Measurements from ENCODE around the gene C1GALT1C1L.
"Not testable (repeated sequence)": the region's sequence is repeated elsewhere in the genome, so short reads cannot be mapped to it uniquely, and the experiment has no call there.

The C1GALT1C1L gene

DNA sequence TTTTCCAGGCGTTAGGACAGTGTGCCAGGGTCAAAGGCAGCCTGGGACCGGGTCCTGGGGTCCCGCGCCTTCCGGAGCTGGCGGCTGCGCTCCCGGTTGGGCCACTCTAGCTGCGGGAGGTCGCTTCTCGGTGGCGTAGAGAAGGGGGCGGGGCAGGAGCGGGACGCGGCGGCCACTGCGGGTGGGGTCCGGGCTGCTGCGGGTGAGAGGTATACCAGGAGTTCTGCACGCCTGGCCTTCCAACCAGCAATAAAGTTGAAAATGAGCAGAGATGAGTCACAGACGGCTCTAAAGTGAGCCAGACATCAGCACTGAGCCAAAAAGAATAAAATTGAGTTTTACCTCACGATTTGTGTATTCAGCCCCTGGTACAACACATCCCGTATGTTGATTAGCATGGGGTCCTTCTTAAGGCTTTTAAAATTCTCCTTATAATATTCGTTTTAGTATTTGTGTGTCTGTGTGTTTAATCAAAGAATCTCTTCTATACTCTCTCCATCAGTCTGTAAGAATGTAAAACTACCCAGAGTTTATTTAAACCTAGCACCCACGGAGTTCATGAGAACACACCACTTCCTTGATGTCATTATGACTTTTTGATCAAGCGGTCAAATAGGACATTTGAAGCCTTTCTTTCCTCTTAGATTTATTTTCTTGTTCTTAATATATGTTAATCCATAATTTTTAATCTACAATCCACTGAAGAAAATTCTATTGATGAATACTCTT lies at the start of gene C1GALT1C1L:
C1GALT1C1L (minus strand) TSS at position 108 of the 729 bp plus-strand sequence; CDS start at position 1, 107 bp downstream.
- peak; percentile 54 for DNase-seq

GRCh38 chr2:43725711-43726246 lies 49.5 kb upstream of the C1GALT1C1L start:
- DNase-seq = no peak

DNA sequence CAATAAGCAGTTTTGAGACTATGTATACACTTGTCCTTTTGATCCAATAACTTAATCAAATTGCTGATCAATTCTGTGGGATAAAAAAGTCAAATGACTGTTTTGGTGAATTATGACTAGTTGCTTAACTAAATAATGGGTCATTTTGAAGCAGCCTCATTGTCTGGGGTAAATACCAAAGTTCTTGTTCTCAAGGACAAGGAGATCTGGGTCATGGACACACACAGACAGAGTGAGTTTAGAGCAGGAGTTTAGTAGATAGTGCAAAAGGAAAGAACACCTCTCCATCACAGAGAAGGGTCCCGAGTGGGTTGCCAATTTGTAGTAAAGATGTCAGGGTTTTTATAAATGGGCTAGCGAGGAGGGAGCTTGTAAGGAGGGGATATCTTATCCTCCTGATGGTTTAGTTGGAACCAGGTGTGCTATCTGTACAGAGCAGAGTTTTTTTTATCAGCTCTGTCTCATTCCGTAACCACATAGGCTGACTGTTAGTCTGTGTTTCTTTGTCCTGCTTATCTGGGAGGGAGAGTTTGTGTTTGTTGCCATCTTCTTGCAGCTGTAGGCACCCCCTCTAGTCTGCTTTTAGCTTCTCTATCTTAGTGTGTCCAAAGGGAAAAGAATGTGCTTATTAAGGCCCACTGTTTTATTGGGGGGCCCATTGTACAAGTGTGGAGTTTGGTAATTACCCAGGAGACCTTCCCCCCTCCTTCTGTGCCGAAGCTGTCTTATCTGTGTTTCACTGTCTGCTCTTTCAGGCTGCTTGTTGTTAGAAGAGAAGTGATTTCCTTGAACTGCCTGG lies 48.7 kb upstream of the C1GALT1C1L start:
- no peak for DNase-seq

DNA sequence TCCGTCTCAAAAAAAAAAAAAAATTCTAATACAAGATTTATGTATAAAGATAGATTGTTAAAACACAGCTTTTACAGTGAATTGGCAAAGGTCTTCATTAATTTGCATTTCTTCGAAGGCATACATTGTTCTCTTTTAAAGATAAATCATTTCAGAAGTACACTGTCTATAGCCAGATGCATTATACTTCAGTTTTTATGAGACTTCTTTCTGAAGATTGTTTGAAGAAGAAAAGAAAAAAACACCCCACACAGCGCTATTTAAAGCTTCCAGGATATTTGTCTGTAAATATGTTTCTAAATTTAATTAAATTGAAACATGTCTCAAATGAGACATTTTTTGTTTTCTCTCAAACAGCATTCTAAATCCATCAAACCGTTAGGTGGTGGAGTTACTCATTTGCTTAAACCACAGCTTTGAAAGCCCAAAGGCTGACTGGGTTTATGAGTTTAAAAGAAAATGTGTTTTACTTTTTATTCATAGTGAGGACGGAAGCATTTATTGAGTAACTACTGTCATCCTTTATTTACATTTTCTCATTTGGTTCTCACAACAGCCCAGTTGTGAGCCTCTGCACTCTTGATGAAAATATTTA lies 42.4 kb upstream of the C1GALT1C1L start:
- no peak for DNase-seq

DNA sequence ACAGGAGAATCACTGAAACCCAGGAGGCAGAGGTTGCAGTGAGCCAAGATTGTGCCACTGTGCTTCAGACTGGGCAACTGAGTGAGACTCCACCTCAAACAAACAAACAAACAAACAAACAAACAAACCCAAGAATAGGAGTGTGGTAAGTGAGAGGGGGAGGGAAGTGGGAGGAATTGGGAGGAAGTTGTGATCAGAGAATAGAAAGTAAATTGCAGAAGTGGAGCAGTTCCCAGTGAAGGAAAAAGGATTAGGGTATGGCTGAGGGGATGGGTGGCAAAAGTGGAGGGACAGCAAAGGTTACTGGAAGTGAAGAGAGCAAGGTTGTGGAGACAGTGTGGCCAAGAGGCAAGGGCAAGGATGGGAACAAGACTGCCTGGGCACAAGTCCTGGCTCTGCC lies 41.1 kb upstream of the C1GALT1C1L start:
- no peak for DNase-seq

DNA sequence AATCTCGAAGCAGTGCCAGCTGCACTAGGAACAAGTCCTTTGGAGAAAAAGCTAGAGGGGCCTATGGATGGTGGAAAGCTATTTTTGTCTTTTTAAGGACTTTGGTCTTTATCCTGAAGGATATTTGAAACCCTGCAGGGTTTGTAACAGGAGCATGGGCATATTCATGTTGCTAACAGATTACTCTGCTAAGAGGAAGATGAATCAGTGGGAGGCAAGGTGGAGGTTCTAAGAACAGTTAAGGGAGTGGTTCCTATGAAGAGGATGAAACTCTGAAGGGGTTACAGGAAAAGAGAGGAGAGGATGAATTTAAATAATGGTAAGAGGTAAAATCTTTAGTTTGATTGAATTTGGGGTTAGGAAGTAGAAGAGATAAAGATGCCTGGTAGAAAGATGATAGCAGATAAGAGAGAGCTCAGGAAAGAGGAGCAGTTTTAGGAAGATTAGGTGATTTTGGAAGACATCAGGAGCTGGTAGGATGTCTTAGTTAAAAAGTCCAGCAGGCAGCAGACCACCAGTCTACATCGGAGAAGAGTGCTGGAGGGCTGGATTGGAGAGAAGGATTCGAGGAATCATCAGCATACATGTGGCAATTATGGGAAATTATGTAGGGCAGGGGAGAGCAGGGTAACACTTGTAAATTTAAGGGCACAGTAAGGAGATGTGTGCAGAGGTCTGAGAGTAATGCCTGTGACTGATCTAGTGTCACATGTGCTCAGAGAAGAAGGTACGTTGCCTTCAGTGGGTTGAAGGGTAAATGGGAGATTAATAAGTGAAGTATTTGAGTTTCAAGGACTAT lies 39.3 kb upstream of the C1GALT1C1L start:
- DNase-seq = no peak

GRCh38 chr2:43714164-43714563 lies 37.9 kb upstream of the C1GALT1C1L start:
- DNase-seq = no peak

DNA sequence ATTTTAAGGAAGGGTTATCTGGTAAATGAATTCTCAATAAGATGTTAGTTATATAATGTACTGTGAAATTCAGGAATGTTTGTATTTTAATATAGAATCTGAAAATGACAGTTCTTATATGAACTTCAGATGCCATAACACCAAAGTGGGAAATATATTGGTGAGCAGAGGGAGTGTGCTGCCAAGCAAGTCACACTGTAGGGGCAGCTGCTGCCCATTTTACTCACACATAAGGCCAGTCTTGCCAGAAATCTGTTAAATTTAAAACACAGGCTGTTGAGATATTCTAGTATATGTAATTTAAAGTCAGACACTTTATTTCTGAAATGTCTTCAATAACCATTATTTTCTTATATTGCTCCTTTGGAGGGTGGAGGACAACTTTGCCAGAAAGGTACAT lies 34.6 kb upstream of the C1GALT1C1L start:
- DNase-seq = no peak

- DNase-seq = no peak
Observed at GRCh38 chr2:43708891-43709290, 32.7 kb upstream of the C1GALT1C1L start.

- no peak for DNase-seq
Observed at GRCh38 chr2:43708178-43708577, 31.9 kb upstream of the C1GALT1C1L start.

GRCh38 chr2:43707255-43708015 lies 31.2 kb upstream of the C1GALT1C1L start:
- no peak for DNase-seq

DNA sequence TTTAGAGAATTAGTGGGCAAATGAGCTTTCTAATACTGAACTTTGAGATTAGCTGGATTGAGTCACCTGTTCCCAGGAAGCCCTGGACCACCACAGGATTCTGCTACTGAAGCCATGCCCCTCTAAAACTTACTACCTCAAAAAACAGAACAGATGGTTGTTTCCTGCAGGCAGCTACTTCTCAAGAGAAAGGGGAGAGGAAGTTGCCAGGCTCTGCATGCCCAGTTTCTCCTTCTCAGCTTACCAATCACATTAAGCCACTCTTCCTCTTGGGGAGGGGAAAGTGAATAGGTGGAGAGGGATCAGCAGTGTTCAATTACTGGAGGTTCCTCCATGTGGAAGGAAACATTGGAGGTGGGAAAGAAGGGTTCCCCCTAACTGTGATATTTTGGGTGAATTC lies 24.9 kb upstream of the C1GALT1C1L start:
- no peak for DNase-seq

DNA sequence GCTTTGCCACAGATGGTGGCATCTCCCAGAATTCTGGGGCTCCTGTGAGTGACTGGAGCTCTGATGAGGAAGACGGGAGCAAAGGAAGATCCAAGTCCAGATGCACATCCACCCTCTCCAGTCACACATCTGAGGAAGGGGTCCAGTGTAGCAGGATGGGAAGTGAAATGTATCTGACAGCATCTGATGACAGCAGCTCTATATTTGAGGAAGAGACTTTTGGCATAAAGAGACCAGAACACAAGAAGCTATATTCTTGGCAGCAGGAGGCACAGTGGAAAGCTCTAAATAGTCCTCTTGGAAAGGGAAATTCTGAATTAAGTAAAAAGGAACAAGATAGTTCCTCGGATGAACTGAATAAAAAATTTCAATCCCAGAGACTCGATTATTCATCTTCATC lies 23.5 kb upstream of the C1GALT1C1L start:
- DNase-seq = no peak

DNA sequence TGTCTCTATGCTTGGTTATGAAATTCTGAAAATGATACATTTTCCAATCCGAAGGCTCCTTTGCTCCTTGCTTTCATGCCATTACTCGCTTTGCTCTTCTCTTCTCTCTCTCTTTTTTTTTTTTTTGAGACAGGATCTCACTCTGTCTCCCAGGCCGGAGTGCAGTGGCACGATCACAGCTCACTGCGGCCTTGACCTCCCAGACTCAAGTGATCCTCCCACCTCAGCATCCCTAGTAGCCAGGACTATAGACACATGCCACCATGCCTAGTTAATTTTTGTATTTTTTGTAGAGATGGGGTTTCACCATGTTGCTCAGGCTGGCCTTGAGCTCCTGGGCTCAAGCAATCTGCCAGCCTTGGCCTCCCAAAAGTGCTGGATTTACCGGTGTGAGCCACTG lies 21.9 kb upstream of the C1GALT1C1L start:
- DNase-seq = not testable (repeated sequence)

GRCh38 chr2:43692428-43692994 lies 16.3 kb upstream of the C1GALT1C1L start:
- no peak for DNase-seq

GRCh38 chr2:43689999-43690398 lies 13.8 kb upstream of the C1GALT1C1L start:
- no peak for DNase-seq

DNA sequence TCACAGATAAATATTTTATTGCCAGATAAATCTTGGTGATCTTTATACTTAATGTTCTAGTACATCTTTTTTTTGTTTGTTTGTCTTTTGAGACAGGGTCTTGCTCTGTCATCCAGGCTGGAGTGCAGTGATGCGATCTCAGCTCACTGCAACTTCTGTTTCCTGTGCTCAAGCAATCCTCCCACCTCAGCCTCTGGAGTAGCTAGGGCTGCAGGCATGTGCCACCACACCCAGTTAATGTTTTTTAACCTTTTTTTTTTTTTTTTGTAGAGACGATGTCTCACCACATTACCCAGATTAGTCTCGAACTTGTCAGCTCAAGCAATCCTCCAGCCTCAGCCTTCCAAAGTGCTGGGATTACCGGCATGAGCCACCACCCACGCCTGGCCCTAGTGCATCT lies 9.1 kb upstream of the C1GALT1C1L start:
- no peak for DNase-seq

GRCh38 chr2:43677783-43678182 lies 1.6 kb upstream of the C1GALT1C1L start:
- DNase-seq = not testable (repeated sequence)

GRCh38 chr2:43675646-43676321 lies 445 bp downstream of the C1GALT1C1L start:
- DNase-seq = no peak

DNA sequence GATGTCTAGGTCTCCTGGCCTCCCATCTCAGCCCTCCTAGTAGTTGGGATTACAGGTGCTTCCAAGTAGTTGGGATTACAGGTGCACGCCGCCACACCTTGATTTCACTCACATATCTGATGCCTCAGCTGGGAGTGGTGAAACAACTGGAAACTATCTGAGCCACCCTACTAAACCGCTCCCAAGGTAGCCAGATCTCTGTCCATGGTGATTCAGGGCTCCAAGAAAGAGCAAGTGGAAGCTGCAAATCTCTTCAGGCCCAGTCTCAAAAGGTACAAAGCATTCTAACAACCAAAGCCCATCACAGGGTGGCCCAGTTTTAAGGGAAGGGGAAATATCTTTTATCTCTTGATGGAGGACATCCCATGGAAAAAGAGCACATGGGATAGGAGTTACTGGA lies 19.0 kb downstream of the C1GALT1C1L start:
- no peak for DNase-seq

GRCh38 chr2:43653506-43653905 lies 22.7 kb downstream of the C1GALT1C1L start:
- DNase-seq = no peak

Data from stimulated activated CD4-positive, alpha-beta T cell treated with anti-CD3 and anti-CD28 coated beads, Interleukin-1b, Interleukin-23, amount 100 ng/mL, for 48 hours (primary cell).